ENCODE results near the gene CRYZL1. TPM values are rescaled to one million over a fixed set of nuclear protein-coding genes. Genes with fewer than 3 reads are reported as not detected.

The CRYZL1 gene
- total RNA-seq, 1 experiment from 2014 or later, result 24.8 TPM

DNA sequence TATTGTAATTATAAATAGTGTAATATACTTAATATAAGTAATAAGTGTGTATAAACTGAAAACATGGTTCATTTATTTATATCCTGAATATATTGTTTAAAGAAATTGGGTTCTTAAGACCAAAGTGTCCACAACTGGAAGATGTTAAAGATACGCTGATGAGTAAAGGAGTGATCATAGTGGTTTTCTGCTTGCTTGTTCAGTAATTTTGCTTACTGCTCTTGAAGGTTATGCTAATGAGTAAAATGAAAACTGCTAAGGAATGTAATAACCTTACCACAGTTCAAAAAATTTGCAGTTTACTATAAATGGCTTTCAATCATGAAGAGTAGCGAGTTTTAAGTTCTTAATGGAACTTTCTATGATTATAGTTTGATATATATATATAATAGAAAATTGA, 75.0 kb downstream of the CRYZL1 start:
- ChIA-PET CTCF (no interaction called here), POLR2A (no interaction called here)
- BruUV-seq (replicated peaks), result no TSS peak
- ATAC-seq (no peak), DNase-seq (ENCODE audit: low read depth, low spot score) (no peak)
- Histone ChIP-seq H3K27me3 (ENCODE audit: control insufficient read depth, insufficient read depth, low read length) (no peaks in the 10 kb centered on the region), H3K36me3 (ENCODE audit: control insufficient read depth, insufficient read depth, low read length) (peaks cover 64% of the 10 kb centered on the region), H3K4me3 (ENCODE audit: low read depth in 2 of 2, low read length in 2 of 2) (no peak overlapping the region), H3K9me3 (ENCODE audit: control insufficient read depth, insufficient read depth, low read depth, low read length) (no peaks in the 10 kb centered on the region), H3K27ac (ENCODE audit: low read length) (no peak overlapping the region), H3K4me1 (ENCODE audit: control insufficient read depth, insufficient read depth, low read length) (no peaks in the 10 kb centered on the region; the same call in 1 of the 2 replicates)
- no peak for TF ChIP-seq SIN3A (IDR thresholded peaks at IDR 0.05; ENCODE audit: borderline replicate concordance, insufficient read depth, low read depth, low read length)
- TF ChIP-seq, protein P1, sequence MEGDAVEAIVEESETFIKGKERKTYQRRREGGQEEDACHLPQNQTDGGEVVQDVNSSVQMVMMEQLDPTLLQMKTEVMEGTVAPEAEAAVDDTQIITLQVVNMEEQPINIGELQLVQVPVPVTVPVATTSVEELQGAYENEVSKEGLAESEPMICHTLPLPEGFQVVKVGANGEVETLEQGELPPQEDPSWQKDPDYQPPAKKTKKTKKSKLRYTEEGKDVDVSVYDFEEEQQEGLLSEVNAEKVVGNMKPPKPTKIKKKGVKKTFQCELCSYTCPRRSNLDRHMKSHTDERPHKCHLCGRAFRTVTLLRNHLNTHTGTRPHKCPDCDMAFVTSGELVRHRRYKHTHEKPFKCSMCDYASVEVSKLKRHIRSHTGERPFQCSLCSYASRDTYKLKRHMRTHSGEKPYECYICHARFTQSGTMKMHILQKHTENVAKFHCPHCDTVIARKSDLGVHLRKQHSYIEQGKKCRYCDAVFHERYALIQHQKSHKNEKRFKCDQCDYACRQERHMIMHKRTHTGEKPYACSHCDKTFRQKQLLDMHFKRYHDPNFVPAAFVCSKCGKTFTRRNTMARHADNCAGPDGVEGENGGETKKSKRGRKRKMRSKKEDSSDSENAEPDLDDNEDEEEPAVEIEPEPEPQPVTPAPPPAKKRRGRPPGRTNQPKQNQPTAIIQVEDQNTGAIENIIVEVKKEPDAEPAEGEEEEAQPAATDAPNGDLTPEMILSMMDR (IDR thresholded peaks at IDR 0.05), result no peak
- TF ChIP-seq REST (IDR thresholded peaks at IDR 0.05; ENCODE audit: insufficient read depth in 1 of 2, low read depth in 2 of 2, low read length in 1 of 2), result no peak
- TF ChIP-seq TCF7L2 (IDR thresholded peaks at IDR 0.05; ENCODE audit: low read depth, low read length), result no peak
- no peak for TF ChIP-seq POLR2AphosphoS5 (IDR thresholded peaks at IDR 0.05; ENCODE audit: low read depth, low read length)
- in situ Hi-C loops (cut with HindIII; ENCODE audit: low pct_unique_long_range_greater_than_20kb, low sequenced_read_pairs) (no loop called here), intact Hi-C loops (cut with micrococcal nuclease; ENCODE audit: unreplicated experiment) (no loop called here)

DNA sequence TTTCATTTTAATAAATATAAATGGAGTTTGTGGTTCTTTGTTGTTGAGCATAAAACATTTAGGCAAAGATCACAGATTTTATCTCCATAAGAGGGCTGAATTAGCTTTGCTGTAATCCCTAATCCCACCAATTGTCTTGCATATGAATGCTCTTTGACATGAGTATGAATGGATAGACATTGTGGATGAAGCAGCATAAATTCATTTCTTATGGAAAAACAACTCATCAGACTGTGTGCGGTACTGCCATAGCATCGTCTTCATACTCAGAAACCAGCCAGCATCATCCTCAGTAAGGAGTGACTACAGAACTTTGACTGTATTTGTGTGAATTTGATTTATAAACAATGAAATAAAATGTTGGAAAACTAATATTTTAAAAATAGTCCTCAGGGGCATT, 79.2 kb downstream of the CRYZL1 start:
- intact Hi-C loops (cut with micrococcal nuclease; ENCODE audit: unreplicated experiment), result no loop called here
- Histone ChIP-seq H3K4me3 (ENCODE audit: low read depth in 2 of 2, low read length in 2 of 2) (no peak overlapping the region), H3K27me3 (ENCODE audit: control insufficient read depth, insufficient read depth, low read length) (no peaks in the 10 kb centered on the region), H3K36me3 (ENCODE audit: control insufficient read depth, insufficient read depth, low read length) (peaks cover 80% of the 10 kb centered on the region), H3K4me1 (ENCODE audit: control insufficient read depth, insufficient read depth, low read length) (no peaks in the 10 kb centered on the region), H3K27ac (ENCODE audit: low read length) (no peak overlapping the region), H3K9me3 (ENCODE audit: control insufficient read depth, insufficient read depth, low read depth, low read length) (no peaks in the 10 kb centered on the region)
- DNase-seq (ENCODE audit: low read depth, low spot score), result no peak
- POLR2A ChIA-PET, result no interaction called here
- no peak for ATAC-seq
- no TSS peak for BruUV-seq (replicated peaks)
- CTCF ChIA-PET, result no interaction called here
- in situ Hi-C loops (cut with HindIII; ENCODE audit: low pct_unique_long_range_greater_than_20kb, low sequenced_read_pairs), result no loop called here
- TF ChIP-seq REST (IDR thresholded peaks at IDR 0.05; ENCODE audit: insufficient read depth in 1 of 2, low read depth in 2 of 2, low read length in 1 of 2), result no peak
- TF ChIP-seq, protein P1 (IDR thresholded peaks at IDR 0.05), result no peak
- no peak for TF ChIP-seq TCF7L2 (IDR thresholded peaks at IDR 0.05; ENCODE audit: low read depth, low read length)
- no peak for TF ChIP-seq SIN3A (IDR thresholded peaks at IDR 0.05; ENCODE audit: borderline replicate concordance, insufficient read depth, low read depth, low read length)
- no peak for TF ChIP-seq POLR2AphosphoS5 (IDR thresholded peaks at IDR 0.05; ENCODE audit: low read depth, low read length)
